ENCODE measurements around the gene IQGAP2.

Gene IQGAP2

GRCh38 chr5:76470976-76471375 is 67.9 kb downstream of the IQGAP2 start:
- no peak overlapping the region for H2AFZ ChIP-seq (ENCODE audit: low read length, unreplicated experiment)
- H3K79me2 ChIP-seq (ENCODE audit: control insufficient read depth, insufficient read depth, low read length, unreplicated experiment) = no peaks in the 10 kb centered on the region
- no peak overlapping the region for H3K27ac ChIP-seq (ENCODE audit: low read depth, low read length)
- no peaks in the 10 kb centered on the region for H3K4me1 ChIP-seq (ENCODE audit: control insufficient read depth, insufficient read depth, low read length, unreplicated experiment)
- H3K4me3 ChIP-seq (ENCODE audit: low read depth, low read length) = no peak overlapping the region
- H3K27me3 ChIP-seq (ENCODE audit: insufficient read depth, low read length) = peaks cover 19% of the 10 kb centered on the region; the same call in 1 of the 2 replicates
- H3K36me3 ChIP-seq (ENCODE audit: insufficient read depth, low read length) = no peaks in the 10 kb centered on the region

DNA sequence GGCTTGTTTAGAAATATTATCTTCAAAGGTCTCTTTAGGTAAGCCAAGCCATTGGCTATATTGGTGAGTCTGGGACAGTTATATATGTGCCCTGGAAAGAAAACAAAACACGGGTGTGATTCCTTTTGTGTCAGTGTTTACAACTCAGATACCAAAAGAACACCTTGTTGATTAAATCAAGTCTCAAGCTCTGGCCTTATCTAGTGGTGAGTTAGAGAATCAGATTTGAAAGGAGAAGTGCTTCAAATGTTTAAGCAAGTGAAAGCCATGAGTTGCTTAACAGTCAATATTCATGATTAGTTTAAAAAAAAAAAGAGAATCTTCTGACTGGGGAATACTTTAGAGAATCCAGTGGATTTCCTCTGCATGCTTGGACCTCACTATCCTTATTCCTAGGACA is 68.3 kb downstream of the IQGAP2 start:
- H2AFZ ChIP-seq (ENCODE audit: low read length, unreplicated experiment) = no peak overlapping the region
- H3K4me3 ChIP-seq (ENCODE audit: low read depth, low read length) = no peak overlapping the region
- H3K79me2 ChIP-seq (ENCODE audit: control insufficient read depth, insufficient read depth, low read length, unreplicated experiment) = no peaks in the 10 kb centered on the region
- H3K27ac ChIP-seq (ENCODE audit: low read depth, low read length) = no peak overlapping the region
- no peaks in the 10 kb centered on the region for H3K4me1 ChIP-seq (ENCODE audit: control insufficient read depth, insufficient read depth, low read length, unreplicated experiment)
- H3K27me3 ChIP-seq (ENCODE audit: insufficient read depth, low read length) = peaks cover 19% of the 10 kb centered on the region; the same call in 1 of the 2 replicates
- H3K36me3 ChIP-seq (ENCODE audit: insufficient read depth, low read length) = no peaks in the 10 kb centered on the region

DNA sequence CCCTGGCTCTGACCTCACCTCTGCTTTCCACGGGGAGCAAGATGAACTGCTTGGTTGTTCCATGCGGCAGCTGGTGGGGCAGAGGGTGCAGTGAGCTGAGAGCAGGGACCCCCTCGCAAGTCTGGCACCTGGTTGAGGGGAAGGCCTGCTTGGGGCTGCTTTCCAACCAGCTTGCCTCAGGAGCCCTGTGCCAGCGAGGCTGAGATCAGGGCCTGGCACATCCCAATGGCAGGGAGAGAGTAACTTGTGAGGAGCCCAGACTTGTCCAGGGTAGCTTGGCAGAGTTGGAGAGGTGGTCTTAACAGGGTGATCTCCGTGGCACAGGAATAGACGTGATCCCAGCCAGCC is 68.9 kb downstream of the IQGAP2 start:
- no peaks in the 10 kb centered on the region for H3K4me1 ChIP-seq (ENCODE audit: control insufficient read depth, insufficient read depth, low read length, unreplicated experiment)
- no peaks in the 10 kb centered on the region for H3K36me3 ChIP-seq (ENCODE audit: insufficient read depth, low read length)
- H3K4me3 ChIP-seq (ENCODE audit: low read depth, low read length) = no peak overlapping the region
- peaks cover 19% of the 10 kb centered on the region; the same call in 1 of the 2 replicates for H3K27me3 ChIP-seq (ENCODE audit: insufficient read depth, low read length)
- no peak overlapping the region for H3K27ac ChIP-seq (ENCODE audit: low read depth, low read length)
- H2AFZ ChIP-seq (ENCODE audit: low read length, unreplicated experiment) = no peak overlapping the region
- no peaks in the 10 kb centered on the region for H3K79me2 ChIP-seq (ENCODE audit: control insufficient read depth, insufficient read depth, low read length, unreplicated experiment)

DNA sequence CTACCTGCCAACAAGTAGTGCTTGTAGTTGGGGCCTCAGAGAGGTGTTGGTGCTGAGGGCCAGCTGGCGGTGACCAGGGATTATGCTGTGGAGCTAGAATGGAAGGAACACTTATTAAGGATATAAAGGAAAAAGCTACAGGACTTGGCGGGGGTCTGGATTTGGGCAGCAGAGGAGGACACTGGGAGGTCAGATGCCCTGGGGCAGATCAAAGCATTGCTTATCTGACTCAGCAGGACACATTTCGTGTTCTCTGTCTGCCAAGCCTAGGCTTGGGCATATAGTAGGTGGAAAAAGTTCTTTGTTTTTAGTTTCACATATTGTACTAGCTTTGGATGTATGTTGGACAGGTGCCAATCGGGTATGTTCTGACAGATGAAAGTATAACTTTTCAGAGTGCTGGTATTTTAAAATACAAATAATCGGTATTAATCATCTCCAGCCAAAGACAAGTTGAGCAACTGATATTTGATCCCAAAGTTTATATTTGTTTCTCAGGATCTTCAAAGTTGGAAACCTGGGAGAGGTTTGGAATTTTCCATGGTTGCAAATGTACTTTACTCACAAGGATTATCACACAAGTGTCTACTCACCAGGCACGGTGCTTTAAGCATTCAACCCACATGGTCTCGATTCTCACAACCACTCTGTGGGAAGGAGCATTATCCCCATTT is 69.4 kb downstream of the IQGAP2 start:
- no peak overlapping the region for H3K4me3 ChIP-seq (ENCODE audit: low read depth, low read length)
- H3K36me3 ChIP-seq (ENCODE audit: insufficient read depth, low read length) = no peaks in the 10 kb centered on the region
- no peaks in the 10 kb centered on the region for H3K79me2 ChIP-seq (ENCODE audit: control insufficient read depth, insufficient read depth, low read length, unreplicated experiment)
- H3K27ac ChIP-seq (ENCODE audit: low read depth, low read length) = no peak overlapping the region
- no peak overlapping the region for H2AFZ ChIP-seq (ENCODE audit: low read length, unreplicated experiment)
- H3K27me3 ChIP-seq (ENCODE audit: insufficient read depth, low read length) = peaks cover 19% of the 10 kb centered on the region; the same call in 1 of the 2 replicates
- H3K4me1 ChIP-seq (ENCODE audit: control insufficient read depth, insufficient read depth, low read length, unreplicated experiment) = no peaks in the 10 kb centered on the region

DNA sequence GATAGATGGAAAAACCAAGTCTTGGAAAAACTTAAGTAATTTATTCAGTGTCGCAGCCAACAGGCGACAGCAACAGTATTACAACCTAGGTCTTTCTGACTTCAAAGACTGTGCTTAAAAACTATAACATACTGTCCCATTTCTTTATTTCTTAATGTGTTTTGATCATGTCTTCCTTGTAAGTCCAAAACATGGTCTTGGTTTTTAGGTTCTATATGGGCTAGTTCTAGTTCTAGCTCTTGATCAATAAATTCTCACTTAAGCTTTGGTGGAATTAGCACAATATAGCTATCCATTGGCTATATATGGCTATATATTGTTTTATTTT is 69.9 kb downstream of the IQGAP2 start:
- H3K4me1 ChIP-seq (ENCODE audit: control insufficient read depth, insufficient read depth, low read length, unreplicated experiment) = no peaks in the 10 kb centered on the region
- H3K27me3 ChIP-seq (ENCODE audit: insufficient read depth, low read length) = peaks cover 19% of the 10 kb centered on the region; the same call in 1 of the 2 replicates
- no peaks in the 10 kb centered on the region for H3K79me2 ChIP-seq (ENCODE audit: control insufficient read depth, insufficient read depth, low read length, unreplicated experiment)
- H2AFZ ChIP-seq (ENCODE audit: low read length, unreplicated experiment) = no peak overlapping the region
- H3K36me3 ChIP-seq (ENCODE audit: insufficient read depth, low read length) = no peaks in the 10 kb centered on the region
- H3K27ac ChIP-seq (ENCODE audit: low read depth, low read length) = no peak overlapping the region
- no peak overlapping the region for H3K4me3 ChIP-seq (ENCODE audit: low read depth, low read length)

- H3K4me3 ChIP-seq (ENCODE audit: low read depth, low read length) = no peak overlapping the region
- no peaks in the 10 kb centered on the region for H3K4me1 ChIP-seq (ENCODE audit: control insufficient read depth, insufficient read depth, low read length, unreplicated experiment)
- peaks cover 18% of the 10 kb centered on the region; the same call in 1 of the 2 replicates for H3K27me3 ChIP-seq (ENCODE audit: insufficient read depth, low read length)
- no peak overlapping the region for H3K27ac ChIP-seq (ENCODE audit: low read depth, low read length)
- no peaks in the 10 kb centered on the region for H3K36me3 ChIP-seq (ENCODE audit: insufficient read depth, low read length)
- H3K79me2 ChIP-seq (ENCODE audit: control insufficient read depth, insufficient read depth, low read length, unreplicated experiment) = no peaks in the 10 kb centered on the region
- H2AFZ ChIP-seq (ENCODE audit: low read length, unreplicated experiment) = no peak overlapping the region
These were observed 70.6 kb downstream of the IQGAP2 start for GRCh38 chr5:76473661-76474060.

GRCh38 chr5:76474377-76474776 is 71.3 kb downstream of the IQGAP2 start:
- H3K4me1 ChIP-seq (ENCODE audit: control insufficient read depth, insufficient read depth, low read length, unreplicated experiment) = no peaks in the 10 kb centered on the region
- no peak overlapping the region for H3K4me3 ChIP-seq (ENCODE audit: low read depth, low read length)
- no peaks in the 10 kb centered on the region for H3K79me2 ChIP-seq (ENCODE audit: control insufficient read depth, insufficient read depth, low read length, unreplicated experiment)
- no peak overlapping the region for H3K27ac ChIP-seq (ENCODE audit: low read depth, low read length)
- H3K27me3 ChIP-seq (ENCODE audit: insufficient read depth, low read length) = peaks cover 14% of the 10 kb centered on the region; the same call in 1 of the 2 replicates
- H3K36me3 ChIP-seq (ENCODE audit: insufficient read depth, low read length) = no peaks in the 10 kb centered on the region
- H2AFZ ChIP-seq (ENCODE audit: low read length, unreplicated experiment) = no peak overlapping the region

- H3K27me3 ChIP-seq (ENCODE audit: insufficient read depth, low read length) = peaks cover 18% of the 10 kb centered on the region
- no peak overlapping the region for H3K27ac ChIP-seq (ENCODE audit: low read depth, low read length)
- H2AFZ ChIP-seq (ENCODE audit: low read length, unreplicated experiment) = no peak overlapping the region
- no peak overlapping the region for H3K4me3 ChIP-seq (ENCODE audit: low read depth, low read length)
- no peaks in the 10 kb centered on the region for H3K4me1 ChIP-seq (ENCODE audit: control insufficient read depth, insufficient read depth, low read length, unreplicated experiment)
- no peaks in the 10 kb centered on the region for H3K79me2 ChIP-seq (ENCODE audit: control insufficient read depth, insufficient read depth, low read length, unreplicated experiment)
- H3K36me3 ChIP-seq (ENCODE audit: insufficient read depth, low read length) = no peaks in the 10 kb centered on the region
These were observed 72.3 kb downstream of the IQGAP2 start for GRCh38 chr5:76475385-76475784.

DNA sequence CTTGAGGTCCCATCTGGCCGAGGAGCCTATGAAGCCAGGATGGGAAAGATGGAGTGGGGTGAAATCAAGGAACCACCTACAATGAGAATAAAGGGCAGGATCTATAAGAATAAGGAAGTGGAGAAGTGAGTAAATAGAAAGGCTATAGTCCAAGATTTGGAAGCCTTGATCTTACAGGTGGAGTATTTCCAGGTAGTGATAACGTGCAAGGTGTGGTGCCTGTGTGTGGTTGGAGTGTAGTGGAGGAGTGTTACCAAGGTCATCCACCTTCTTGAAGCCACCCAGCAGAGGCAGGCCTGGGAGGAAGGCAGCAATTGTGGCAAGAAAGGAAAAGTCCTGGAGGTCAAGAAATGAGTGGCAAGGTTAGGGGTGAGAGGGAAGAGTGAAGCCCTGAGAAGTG is 72.9 kb downstream of the IQGAP2 start:
- Histone ChIP-seq H3K79me2 (ENCODE audit: control insufficient read depth, insufficient read depth, low read length, unreplicated experiment) (no peaks in the 10 kb centered on the region), H2AFZ (ENCODE audit: low read length, unreplicated experiment) (no peak overlapping the region), H3K4me1 (ENCODE audit: control insufficient read depth, insufficient read depth, low read length, unreplicated experiment) (no peaks in the 10 kb centered on the region), H3K4me3 (ENCODE audit: low read depth, low read length) (no peak overlapping the region), H3K27me3 (ENCODE audit: insufficient read depth, low read length) (peaks cover 18% of the 10 kb centered on the region), H3K36me3 (ENCODE audit: insufficient read depth, low read length) (no peaks in the 10 kb centered on the region), H3K27ac (ENCODE audit: low read depth, low read length) (no peak overlapping the region)

DNA sequence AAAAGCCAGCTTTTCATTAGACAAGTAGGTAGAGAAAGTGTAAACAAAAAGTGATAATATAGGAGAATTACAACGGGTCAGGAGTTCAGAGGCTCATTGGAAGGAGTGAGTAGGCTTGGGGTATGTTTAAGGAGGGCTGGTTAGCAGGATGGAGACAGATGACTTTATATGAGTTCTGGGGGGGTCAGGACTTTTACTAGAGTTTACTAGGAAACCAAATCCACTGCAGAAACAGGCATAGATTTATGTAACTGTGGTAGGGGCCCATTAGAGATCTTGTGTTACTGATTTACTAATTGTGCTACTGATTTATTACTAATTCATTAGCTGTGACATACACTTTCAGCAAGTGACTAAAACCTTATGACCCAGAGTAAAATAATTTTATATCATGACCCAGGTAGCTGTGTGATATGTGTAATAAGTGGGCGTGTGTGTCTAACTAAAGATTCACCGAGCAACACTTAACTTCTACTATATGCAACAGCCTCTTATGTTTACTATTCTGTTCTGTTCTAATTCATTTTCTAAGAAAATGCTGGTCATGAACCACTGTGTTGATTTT is 73.5 kb downstream of the IQGAP2 start:
- H3K4me1 ChIP-seq (ENCODE audit: control insufficient read depth, insufficient read depth, low read length, unreplicated experiment) = no peaks in the 10 kb centered on the region

GRCh38 chr5:76477061-76477460 is 74.0 kb downstream of the IQGAP2 start:
- H3K4me1 ChIP-seq (ENCODE audit: control insufficient read depth, insufficient read depth, low read length, unreplicated experiment) = no peaks in the 10 kb centered on the region
- peaks cover 23% of the 10 kb centered on the region for H3K27me3 ChIP-seq (ENCODE audit: insufficient read depth, low read length)
- no peaks in the 10 kb centered on the region for H3K36me3 ChIP-seq (ENCODE audit: insufficient read depth, low read length)
- no peak overlapping the region for H3K27ac ChIP-seq (ENCODE audit: low read depth, low read length)
- no peak overlapping the region for H2AFZ ChIP-seq (ENCODE audit: low read length, unreplicated experiment)
- no peaks in the 10 kb centered on the region for H3K79me2 ChIP-seq (ENCODE audit: control insufficient read depth, insufficient read depth, low read length, unreplicated experiment)
- H3K4me3 ChIP-seq (ENCODE audit: low read depth, low read length) = no peak overlapping the region

More for the DNA sequence above, 73.5 kb downstream of the IQGAP2 start:
- Histone ChIP-seq H3K36me3 (ENCODE audit: insufficient read depth, low read length) (no peaks in the 10 kb centered on the region), H3K4me3 (ENCODE audit: low read depth, low read length) (no peak overlapping the region), H2AFZ (ENCODE audit: low read length, unreplicated experiment) (no peak overlapping the region), H3K79me2 (ENCODE audit: control insufficient read depth, insufficient read depth, low read length, unreplicated experiment) (no peaks in the 10 kb centered on the region), H3K27ac (ENCODE audit: low read depth, low read length) (no peak overlapping the region), H3K27me3 (ENCODE audit: insufficient read depth, low read length) (peaks cover 18% of the 10 kb centered on the region)

All from ACC112 (cell line).